GM12878 (cell line): Measurements from ENCODE around the gene NCDN. TPM values are rescaled to one million over a fixed set of nuclear protein-coding genes. Genes with fewer than 3 reads are reported as not detected.

Experiments
- ATAC-seq: fragments of 200-7000 bp; cut with Tn5 transposase; 3 replicates; pipeline ENCODE4 v1.9.1; 2020; ENCODE audit warnings: mild to moderate bottlenecking, moderate library complexity
- BruUV-seq: library from RNA; stranded (reverse); fragments of 400-500 nt; replicated peaks from 2 replicates; lab custom pipeline; 2021; lab: Mats Ljungman, UMichigan
- CTCF ChIA-PET: fragments of 300-600 bp; sonication (Branson Sonifier 250); formaldehyde crosslinking; extraction: SDS; loops from one replicate; lab custom pipeline; 2021; ENCODE audit warnings: inconsistent platforms; lab: Yijun Ruan, JAX
- POLR2A ChIA-PET: fragments of 350-600 bp; formaldehyde crosslinking; extraction: SDS; loops from one replicate; lab custom pipeline; 2021; ENCODE audit warnings: inconsistent platforms; lab: Charles Lee
- RAD21 ChIA-PET: fragments of 300-600 bp; sonication (Branson Sonifier 250); formaldehyde crosslinking; loops from one replicate; lab custom pipeline; 2023; ENCODE audit warnings: antibody characterized with exemption; ENCODE audit not compliant: unreplicated experiment; lab: Charles Lee
- SMC1A ChIA-PET: fragments of 300-600 bp; sonication (Branson Sonifier 250); formaldehyde crosslinking; loops from one replicate; lab custom pipeline; 2023; ENCODE audit not compliant: unreplicated experiment, uncharacterized antibody; lab: Charles Lee
- DNase-seq: peaks from one replicate; pipeline ENCODE4 v3.0.0-alpha.2; 2011; ENCODE audit warnings: low read depth, low spot score
- FAIRE-seq: peaks from 3 replicates; lab custom pipeline; 2011; peaks lifted over from hg19 to GRCh38; lab: Jason Lieb, UNC
- H2AFZ ChIP-seq: 2 replicates; pipeline ENCODE4 v1.6.0; 2011; ENCODE audit warnings: low read depth, low read length, control low read depth; ENCODE audit not compliant: control insufficient read depth
- H3K27ac ChIP-seq: 2 replicates; pipeline ENCODE4 v1.5.1; 2011; ENCODE audit warnings: control low read depth; ENCODE audit not compliant: control insufficient read depth, insufficient read depth
- H3K27me3 ChIP-seq, 2 experiments: replicated peaks in 1 of 2; 2 replicates each; pipeline versions ENCODE4 v1.6.0 to v1.6.1; 2011; ENCODE audit warnings: low read length in 1 of 2; ENCODE audit not compliant: control insufficient read depth in 2 of 2, insufficient read depth in 2 of 2
- H3K36me3 ChIP-seq, 2 experiments: 2 replicates each; pipeline ENCODE4 v1.5.1; 2011; ENCODE audit warnings: low read length in 1 of 2; ENCODE audit not compliant: control insufficient read depth in 2 of 2, insufficient read depth in 2 of 2
- H3K4me1 ChIP-seq: 2 replicates; pipeline ENCODE4 v1.6.1; 2011; ENCODE audit warnings: mild to moderate bottlenecking, low read length, moderate library complexity, mixed read lengths; ENCODE audit not compliant: control insufficient read depth, insufficient read depth
- H3K4me2 ChIP-seq: 2 replicates; pipeline ENCODE4 v1.6.0; 2011; ENCODE audit warnings: control low read depth; ENCODE audit not compliant: control insufficient read depth, insufficient read depth
- H3K4me3 ChIP-seq: fragments of 200-600 bp; sonication (generic); 2 replicates; pipeline ENCODE4 v1.5.1; 2016
- H3K79me2 ChIP-seq: 2 replicates; pipeline ENCODE4 v1.6.0; 2011; ENCODE audit warnings: low read length; ENCODE audit not compliant: control insufficient read depth, insufficient read depth
- H3K9ac ChIP-seq: 2 replicates; pipeline ENCODE4 v1.8.0; 2011; ENCODE audit warnings: low read length, control low read depth, mixed read lengths; ENCODE audit not compliant: control insufficient read depth, insufficient read depth
- H3K9me3 ChIP-seq: replicated peaks from 3 replicates; pipeline ENCODE4 v1.5.1; 2011; ENCODE audit warnings: mild to moderate bottlenecking, low read length; ENCODE audit not compliant: control insufficient read depth, insufficient read depth
- H4K20me1 ChIP-seq: 2 replicates; pipeline ENCODE4 v1.6.0; 2011; ENCODE audit not compliant: control insufficient read depth, insufficient read depth
- BACH1 ChIP-seq: fragments of 450-650 bp; IDR thresholded peaks from 2 replicates; pipeline ENCODE4 v1.6.1; 2017; ENCODE audit warnings: mild to moderate bottlenecking, borderline replicate concordance
- BHLHE40 ChIP-seq, 2 experiments: fragments of 450-650 bp in 1 of 2; IDR thresholded peaks; 2 replicates each; pipeline ENCODE4 v1.6.1; 2011 to 2017; ENCODE audit warnings: low read depth in 2 of 2, borderline replicate concordance in 1 of 2, improper control_type of control experiment in 1 of 2, low read length in 1 of 2, mild to moderate bottlenecking in 1 of 2
- CBX5 ChIP-seq: sonication (generic); IDR thresholded peaks from 2 replicates; pipeline ENCODE4 v1.6.1; 2016; ENCODE audit warnings: low read depth, moderate library complexity, mild to moderate bottlenecking, inconsistent platforms
- CREM ChIP-seq: IDR thresholded peaks from 2 replicates; pipeline ENCODE4 v1.6.1; 2014; ENCODE audit warnings: antibody characterized with exemption, low read depth
- ESRRA ChIP-seq: IDR thresholded peaks from 2 replicates; pipeline ENCODE4 v1.6.1; 2012; ENCODE audit warnings: mild to moderate bottlenecking, low read length, improper control_type of control experiment
- RUNX3 ChIP-seq: IDR thresholded peaks from 2 replicates; pipeline ENCODE4 v1.6.1; 2012; ENCODE audit warnings: low read length, inconsistent platforms
- SP1 ChIP-seq: IDR thresholded peaks from one replicate; pipeline ENCODE4 v1.6.1; 2011; ENCODE audit warnings: low read depth, low read length
- SREBF1 ChIP-seq: IDR thresholded peaks from 2 replicates; pipeline ENCODE4 v1.6.1; 2012; ENCODE audit warnings: mild to moderate bottlenecking, low read length
- SRF ChIP-seq, 2 experiments: IDR thresholded peaks; 2 replicates each; pipeline ENCODE4 v1.6.1; 2011; ENCODE audit warnings: low read depth in 2 of 2, low read length in 2 of 2, mild to moderate bottlenecking in 1 of 2, moderate library complexity in 1 of 2
- TBL1XR1 ChIP-seq: IDR thresholded peaks from 2 replicates; pipeline ENCODE4 v1.6.1; 2012; ENCODE audit warnings: low read depth, low read length, improper control_type of control experiment
- YBX1 ChIP-seq: fragments of 450-650 bp; IDR thresholded peaks from 2 replicates; pipeline ENCODE4 v1.6.1; 2016; ENCODE audit warnings: antibody characterized with exemption
- ZNF384 ChIP-seq: IDR thresholded peaks from 2 replicates; pipeline ENCODE4 v1.6.1; 2012; ENCODE audit warnings: low read depth, mild to moderate bottlenecking, low read length, improper control_type of control experiment, borderline replicate concordance
- ZNF622 ChIP-seq: fragments of 450-650 bp; IDR thresholded peaks from 2 replicates; pipeline ENCODE4 v1.6.1; 2017; ENCODE audit warnings: mild to moderate bottlenecking, inconsistent platforms
- WGBS: methylation state at CpG from one replicate; pipeline ENCODE4 v1.1.6; 2016; ENCODE audit warnings: low lambda C conversion rate; ENCODE audit not compliant: insufficient replicate concordance, insufficient coverage; ENCODE audit errors: missing lambda C conversion rate; 5-methylcytosine and 5-hydroxymethylcytosine counted together
- in situ Hi-C: fragments of 300-500 bp; cut with MboI; formaldehyde crosslinking; loops from 9 replicates; pipeline ENCODE4 v1.14.3; 2018; ENCODE audit warnings: mixed read lengths
- intact Hi-C: fragments of 100-400 bp; cut with micrococcal nuclease; formaldehyde crosslinking; loops from one replicate; pipeline ENCODE4 v1.14.2; 2022; ENCODE audit not compliant: unreplicated experiment
- polyA plus RNA-seq, 11 experiments: library from polyadenylated mRNA; depleted of rRNA in 4 of 11; unstranded in 6 of 11; stranded (reverse) in 5 of 11; fragments of >200 nt; fragmentation: Nextera tagmentation in 4 of 11; fragmentation: Illumina TruSeq in 1 of 11; extraction: Ambion mirVana in 4 of 11; extraction: Trizol in 1 of 11; gene quantifications; 1 replicate in 1 of 11; 2 replicates in 10 of 11; pipeline versions ENCODE4 v1.2.1 to v1.2.3, GENCODE V29; 2011 to 2016; ENCODE audit warnings: inconsistent platforms in 2 of 11, missing spikeins in 2 of 11, low read depth in 1 of 11
- total RNA-seq, 4 experiments: library from RNA; depleted of rRNA in 3 of 4; stranded (reverse); fragments of >200 nt in 3 of 4; fragmentation: Illumina TruSeq in 1 of 4; extraction: Trizol in 1 of 4; gene quantifications; 2 replicates each; pipeline versions ENCODE4 v1.2.1 to v1.2.3, GENCODE V29; 2013 to 2021
- TF ChIP-seq, protein P1 (sequence below): IDR thresholded peaks from 2 replicates; pipeline ENCODE4 v1.6.1; 2011; ENCODE audit warnings: mild to moderate bottlenecking, low read depth, low read length, moderate library complexity; ENCODE audit not compliant: insufficient replicate concordance
- TF ChIP-seq, protein P2 (sequence below): IDR thresholded peaks from 2 replicates; pipeline ENCODE4 v1.6.1; 2012; ENCODE audit warnings: low read depth, low read length, improper control_type of control experiment

Gene NCDN
- total and polyA plus RNA-seq, 10 of the 15 experiments (the other 5 are each of a cell fraction or from before 2014, with no cell fraction given) = 1.8 to 25.5 (median 10.9) TPM

GRCh38 chr1:35559317-35559944, 1.8 kb downstream of the NCDN start:
- H3K27ac ChIP-seq = no peak overlapping the region
- FAIRE-seq = no peak
- 83% methylated on average over 7 of the region's 7 CpGs for WGBS
- no peak overlapping the region for H2AFZ ChIP-seq
- ChIA-PET SMC1A (interaction anchor here (1.1 to 1.4 kb wide), 3 partner anchors 9 to 108 kb away, joined by 3 to 5 read pairs (median 5); no protein-coding TSS in a partner anchor), POLR2A (interaction anchor here (0.5 kb wide), 1 partner anchor 192 kb away, joined by 10 read pairs; no protein-coding TSS in a partner anchor), CTCF (interaction anchor here (0.6 to 4.9 kb wide), 4 partner anchors 9 to 208 kb away, joined by 3 to 69 read pairs (median 7); no protein-coding TSS in a partner anchor), RAD21 (interaction anchor here (4.6 to 4.9 kb wide), 2 partner anchors 22 to 107 kb away, joined by 35 to 46 read pairs; no protein-coding TSS in a partner anchor)
- ATAC-seq = no peak
- peaks cover 0 to 7% of the 10 kb centered on the region in 2 experiments; a peak in 2 of 4 replicates for H3K36me3 ChIP-seq
- peaks cover 10% of the 10 kb centered on the region for H3K4me1 ChIP-seq
- no peak overlapping the region for H3K4me2 ChIP-seq
- H4K20me1 ChIP-seq = no peaks in the 10 kb centered on the region
- H3K27me3 ChIP-seq = no peaks in the 10 kb centered on the region
- no peak for DNase-seq
- TF ChIP-seq YBX1 (no peak), ESRRA (no peak), BHLHE40 (IDR thresholded peaks at IDR 0.05; ENCODE audit: borderline replicate concordance in 1 of 2, low read depth in 2 of 2, low read length in 1 of 2) (no peak), ZNF384 (no peak), CREM (no peak), TBL1XR1 (no peak), SRF (IDR thresholded peaks at IDR 0.05; ENCODE audit: low read depth in 2 of 2, low read length in 2 of 2) (no peak), SREBF1 (no peak), CBX5 (no peak), SP1 (no peak), BACH1 (no peak), ZNF622 (no peak), RUNX3 (no peak)
- TF ChIP-seq, protein P1, sequence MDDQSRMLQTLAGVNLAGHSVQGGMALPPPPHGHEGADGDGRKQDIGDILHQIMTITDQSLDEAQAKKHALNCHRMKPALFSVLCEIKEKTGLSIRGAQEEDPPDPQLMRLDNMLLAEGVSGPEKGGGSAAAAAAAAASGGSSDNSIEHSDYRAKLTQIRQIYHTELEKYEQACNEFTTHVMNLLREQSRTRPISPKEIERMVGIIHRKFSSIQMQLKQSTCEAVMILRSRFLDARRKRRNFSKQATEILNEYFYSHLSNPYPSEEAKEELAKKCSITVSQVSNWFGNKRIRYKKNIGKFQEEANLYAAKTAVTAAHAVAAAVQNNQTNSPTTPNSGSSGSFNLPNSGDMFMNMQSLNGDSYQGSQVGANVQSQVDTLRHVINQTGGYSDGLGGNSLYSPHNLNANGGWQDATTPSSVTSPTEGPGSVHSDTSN = no peak
- TF ChIP-seq, protein P2, sequence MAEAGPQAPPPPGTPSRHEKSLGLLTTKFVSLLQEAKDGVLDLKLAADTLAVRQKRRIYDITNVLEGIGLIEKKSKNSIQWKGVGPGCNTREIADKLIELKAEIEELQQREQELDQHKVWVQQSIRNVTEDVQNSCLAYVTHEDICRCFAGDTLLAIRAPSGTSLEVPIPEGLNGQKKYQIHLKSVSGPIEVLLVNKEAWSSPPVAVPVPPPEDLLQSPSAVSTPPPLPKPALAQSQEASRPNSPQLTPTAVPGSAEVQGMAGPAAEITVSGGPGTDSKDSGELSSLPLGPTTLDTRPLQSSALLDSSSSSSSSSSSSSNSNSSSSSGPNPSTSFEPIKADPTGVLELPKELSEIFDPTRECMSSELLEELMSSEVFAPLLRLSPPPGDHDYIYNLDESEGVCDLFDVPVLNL = no peak
- H3K9me3 ChIP-seq = no peaks in the 10 kb centered on the region
- in situ Hi-C loops (no loop called here), intact Hi-C loops (no loop called here)
- no peak overlapping the region for H3K9ac ChIP-seq
- BruUV-seq = no TSS peak
- no peak overlapping the region for H3K4me3 ChIP-seq
- peaks cover 40% of the 10 kb centered on the region for H3K79me2 ChIP-seq
